ENCODE data around the gene EVC2.

DNA sequence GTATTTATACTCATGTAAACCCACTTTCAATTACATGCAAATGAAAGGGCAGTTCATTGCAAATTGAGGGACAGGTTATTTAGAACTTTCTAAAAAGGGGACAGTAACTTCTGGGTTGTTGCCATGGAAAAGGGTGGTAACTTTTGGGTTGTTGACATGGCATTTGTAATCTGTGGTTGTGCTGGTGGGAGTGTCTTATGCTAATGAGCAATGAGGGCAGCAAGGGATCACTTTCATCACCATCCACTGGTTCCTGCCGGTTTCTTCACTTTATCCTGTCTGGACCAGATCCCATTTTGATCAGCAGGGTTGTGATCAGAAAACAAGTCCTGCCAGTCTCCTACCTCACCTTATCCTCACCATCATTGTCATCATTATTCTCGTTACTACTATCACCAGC is 34.6 kb upstream of the EVC2 start:
- TF ChIP-seq, protein P1, sequence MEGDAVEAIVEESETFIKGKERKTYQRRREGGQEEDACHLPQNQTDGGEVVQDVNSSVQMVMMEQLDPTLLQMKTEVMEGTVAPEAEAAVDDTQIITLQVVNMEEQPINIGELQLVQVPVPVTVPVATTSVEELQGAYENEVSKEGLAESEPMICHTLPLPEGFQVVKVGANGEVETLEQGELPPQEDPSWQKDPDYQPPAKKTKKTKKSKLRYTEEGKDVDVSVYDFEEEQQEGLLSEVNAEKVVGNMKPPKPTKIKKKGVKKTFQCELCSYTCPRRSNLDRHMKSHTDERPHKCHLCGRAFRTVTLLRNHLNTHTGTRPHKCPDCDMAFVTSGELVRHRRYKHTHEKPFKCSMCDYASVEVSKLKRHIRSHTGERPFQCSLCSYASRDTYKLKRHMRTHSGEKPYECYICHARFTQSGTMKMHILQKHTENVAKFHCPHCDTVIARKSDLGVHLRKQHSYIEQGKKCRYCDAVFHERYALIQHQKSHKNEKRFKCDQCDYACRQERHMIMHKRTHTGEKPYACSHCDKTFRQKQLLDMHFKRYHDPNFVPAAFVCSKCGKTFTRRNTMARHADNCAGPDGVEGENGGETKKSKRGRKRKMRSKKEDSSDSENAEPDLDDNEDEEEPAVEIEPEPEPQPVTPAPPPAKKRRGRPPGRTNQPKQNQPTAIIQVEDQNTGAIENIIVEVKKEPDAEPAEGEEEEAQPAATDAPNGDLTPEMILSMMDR (IDR thresholded peaks at IDR 0.05), result no peak
- TF ChIP-seq EZH2 (IDR thresholded peaks at IDR 0.05; ENCODE audit: borderline replicate concordance, insufficient read depth, low read depth, low read length, poor library complexity, severe bottlenecking), result no peak
